ENCODE measurements around the gene OR7C2. TPM values are rescaled to one million over a fixed set of nuclear protein-coding genes. Genes with fewer than 3 reads are reported as not detected.

The OR7C2 gene
- total RNA-seq, 2 donors from 2014 or later, result not detected

DNA sequence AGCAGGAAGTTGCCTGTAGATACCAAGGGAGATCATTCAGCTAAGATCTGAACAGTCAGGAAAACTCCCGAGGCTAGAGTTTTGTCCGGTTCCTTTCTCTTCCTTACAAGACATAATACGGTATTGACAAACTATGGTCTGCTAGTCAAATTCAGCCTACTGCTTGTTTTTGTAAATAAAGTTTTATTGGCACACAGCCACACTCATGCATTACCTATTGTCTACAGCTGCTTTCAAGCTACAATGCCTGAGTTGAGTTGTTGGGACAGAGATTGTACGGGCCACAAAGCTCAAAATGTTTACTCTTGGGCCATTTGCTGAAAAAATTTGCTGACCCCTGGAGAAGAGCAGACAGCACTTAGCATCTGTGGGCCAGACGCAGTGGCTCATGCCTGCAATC lies 35.8 kb downstream of the OR7C2 start:
- intact Hi-C loops (cut with DNase I), result no loop called here
- DNase-seq (ENCODE audit: low spot score), result no peak

GRCh38 chr19:14978161-14978776 lies 37.0 kb downstream of the OR7C2 start:
- no peak for DNase-seq (ENCODE audit: low spot score)
- intact Hi-C loops (cut with DNase I), result no loop called here

DNA sequence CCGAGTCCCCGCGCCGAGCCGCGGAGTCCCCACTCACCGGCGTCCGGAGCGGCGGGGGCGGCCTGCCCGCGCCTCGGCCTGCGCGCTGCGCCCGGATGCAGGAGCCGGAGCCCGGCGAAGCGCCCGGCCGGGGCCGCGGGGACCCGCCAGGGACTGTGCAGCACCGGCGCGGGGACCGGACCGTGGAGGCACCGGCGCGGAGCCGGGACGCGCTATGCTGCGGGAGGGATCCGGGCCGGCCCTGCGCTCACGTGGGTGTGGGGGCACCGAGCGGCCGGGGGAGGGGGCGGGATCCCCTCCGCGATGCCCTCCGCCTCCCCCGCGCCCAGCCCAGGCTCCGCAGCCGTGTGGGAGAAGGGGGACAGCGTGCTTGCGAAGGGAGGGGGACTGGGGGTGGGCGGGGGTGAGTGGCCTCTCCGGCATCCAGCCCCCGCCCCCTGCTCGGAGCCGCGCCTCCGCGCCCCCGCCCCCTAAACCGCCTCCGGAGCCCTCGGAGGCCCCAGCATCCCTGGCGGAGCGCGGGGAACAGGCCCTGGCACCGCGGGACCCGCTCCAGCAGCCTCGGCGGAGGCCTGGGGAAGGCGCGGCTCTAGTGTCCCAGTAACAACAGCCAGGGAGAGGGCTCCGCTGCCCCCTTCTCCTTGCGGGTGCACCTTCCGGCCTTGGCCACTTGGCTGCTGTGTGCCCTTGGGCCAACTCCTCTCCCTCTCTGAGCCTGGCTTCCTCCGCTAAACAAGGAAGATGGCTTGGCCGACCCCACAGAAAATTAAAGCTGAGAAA lies 38.4 kb downstream of the OR7C2 start, which contains the start of gene SLC1A6:
TSS of gene SLC1A6 (minus strand) at position 389 of the 780 bp plus-strand sequence. CDS start 6,954 bp downstream, outside the sequence.
- intact Hi-C loops (cut with DNase I), result no loop called here
- DNase-seq (ENCODE audit: low spot score), result no peak

DNA sequence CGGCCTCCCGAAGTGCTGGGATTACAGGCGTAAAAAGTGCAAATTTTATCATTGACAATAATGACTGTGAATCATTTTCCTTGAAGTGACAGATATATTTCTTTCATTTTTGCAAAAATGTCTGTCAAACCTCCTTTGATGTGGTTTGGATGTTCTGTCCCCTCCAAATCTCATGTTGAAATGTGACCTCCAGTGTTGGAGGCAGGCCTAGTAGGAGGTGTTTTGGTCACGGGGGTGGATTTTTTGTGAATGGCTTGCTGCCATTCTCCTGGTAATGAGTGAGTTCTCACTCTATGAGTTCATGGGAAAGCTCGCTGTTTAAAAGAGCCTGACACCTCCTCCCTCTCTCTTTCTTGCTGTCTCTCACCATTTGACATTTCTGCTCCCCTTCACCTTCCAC lies 43.8 kb downstream of the OR7C2 start:
- DNase-seq (ENCODE audit: low spot score), result no peak
- intact Hi-C loops (cut with DNase I), result no loop called here

Other genes with a start within 250 kb of the OR7C2 start
- 1 to 10 TPM; 4.0 to 4.3 TPM for gene ADGRE2, start 162.9 kb upstream of the OR7C2 start, total RNA-seq
- not detected for gene OR7A5, start 106.3 kb upstream of the OR7C2 start, total RNA-seq
- not detected for gene OR7C1, start 106.3 kb upstream of the OR7C2 start, total RNA-seq
- not detected for gene OR7A10, start 92.6 kb upstream of the OR7C2 start, total RNA-seq
- not detected for gene OR7A17, start 55.4 kb upstream of the OR7C2 start, total RNA-seq
- not detected for gene SLC1A6, start 38.4 kb downstream of the OR7C2 start, total RNA-seq
- not detected for gene CASP14, start 108.0 kb downstream of the OR7C2 start, total RNA-seq
- not detected for gene OR1I1, start 140.7 kb downstream of the OR7C2 start, total RNA-seq
- gene SYDE1, start 165.9 kb downstream of the OR7C2 start, total RNA-seq, result 10 to 100 TPM; 42.4 to 44.6 TPM